ACC112 (cell line): ENCODE data around the gene IPP.
A peak's percentile ranks its signal among the peaks of the same experiment; 100 is the strongest.
"Not testable (repeated sequence)": the region's sequence is repeated elsewhere in the genome, so short reads cannot be mapped to it uniquely, and the experiment has no call there.

ENCODE experiments used
- H2AFZ ChIP-seq: fragments of 200-600 bp; sonication (generic); one replicate; pipeline ENCODE4 v1.6.0; 2017; ENCODE audit warnings: antibody characterized with exemption, low read length; ENCODE audit not compliant: unreplicated experiment
- H3K27ac ChIP-seq: fragments of 200-600 bp; sonication (generic); 2 replicates; pipeline ENCODE4 v1.5.1; 2014; ENCODE audit warnings: low read depth, mild to moderate bottlenecking, antibody characterized with exemption, low read length, moderate library complexity
- H3K27me3 ChIP-seq: fragments of 200-600 bp; sonication (generic); 2 replicates; pipeline ENCODE4 v1.6.1; 2014; ENCODE audit warnings: mild to moderate bottlenecking, antibody characterized with exemption, low read length, moderate library complexity, mixed read lengths; ENCODE audit not compliant: insufficient read depth
- H3K36me3 ChIP-seq: fragments of 200-600 bp; sonication (generic); 2 replicates; pipeline ENCODE4 v1.6.1; 2016; ENCODE audit warnings: mild to moderate bottlenecking, antibody characterized with exemption, low read length, moderate library complexity, mixed read lengths; ENCODE audit not compliant: insufficient read depth
- H3K4me1 ChIP-seq: fragments of 200-600 bp; sonication (generic); one replicate; pipeline ENCODE4 v1.6.1; 2016; ENCODE audit warnings: low read length, mixed read lengths; ENCODE audit not compliant: insufficient read depth, unreplicated experiment, control insufficient read depth
- H3K4me3 ChIP-seq: fragments of 200-600 bp; sonication (generic); 2 replicates; pipeline ENCODE4 v1.5.1; 2014; ENCODE audit warnings: mild to moderate bottlenecking, low read depth, low read length
- H3K79me2 ChIP-seq: fragments of 200-600 bp; sonication (generic); one replicate; pipeline ENCODE4 v1.6.0; 2016; ENCODE audit warnings: low read length; ENCODE audit not compliant: control insufficient read depth, unreplicated experiment, insufficient read depth

Gene IPP

GRCh38 chr1:45717386-45717785, 33.1 kb downstream of the IPP start:
- H3K36me3 ChIP-seq: peaks cover 11% of the 10 kb centered on the region
- not testable (repeated sequence) for H3K27me3 ChIP-seq, H3K79me2 ChIP-seq, H2AFZ ChIP-seq, H3K4me1 ChIP-seq, H3K27ac ChIP-seq, H3K4me3 ChIP-seq

DNA sequence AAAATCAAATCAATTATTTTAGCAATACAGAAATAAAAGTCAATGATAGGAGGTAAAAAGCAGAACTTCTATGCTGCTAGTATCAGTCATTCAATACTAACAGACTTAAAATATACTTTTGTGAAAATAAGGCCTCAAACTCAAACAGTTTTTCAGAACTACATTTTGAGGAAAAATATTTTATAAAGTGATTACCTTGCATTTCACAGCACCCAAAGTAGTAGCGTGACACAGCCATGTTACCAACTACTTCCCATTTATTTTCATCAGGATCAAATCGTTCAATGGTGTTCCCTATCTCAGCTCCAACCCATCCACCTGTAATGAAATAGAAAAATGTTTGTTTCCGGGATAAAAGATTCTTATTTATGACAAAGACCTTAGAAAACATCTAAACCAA, 33.8 kb downstream of the IPP start:
- no peaks in the 10 kb centered on the region for H3K27me3 ChIP-seq
- no peaks in the 10 kb centered on the region for H3K79me2 ChIP-seq

DNA sequence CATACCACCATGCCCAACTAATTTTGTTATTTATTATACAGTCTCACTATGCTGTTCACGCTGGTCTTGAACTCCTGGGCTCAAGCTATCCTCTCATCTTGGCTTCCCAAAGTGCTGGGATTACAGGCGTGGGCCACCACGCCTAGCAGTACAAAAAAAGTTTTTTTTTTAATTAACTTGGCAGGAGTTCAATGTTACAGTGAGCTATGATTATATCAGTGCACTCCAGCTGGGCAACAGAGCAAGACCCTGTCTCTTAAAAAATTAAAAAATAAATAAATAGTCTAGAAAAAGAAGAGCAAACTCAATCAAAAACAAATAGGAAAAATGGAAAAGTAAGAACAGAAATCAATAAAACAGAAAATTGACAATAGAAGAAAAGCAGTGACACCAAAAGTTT, 36.7 kb downstream of the IPP start:
- no peak overlapping the region for H3K27ac ChIP-seq
- peaks cover 14% of the 10 kb centered on the region for H3K36me3 ChIP-seq

More for the DNA sequence above, 33.8 kb downstream of the IPP start:
- Histone ChIP-seq H3K36me3 (peaks cover 14% of the 10 kb centered on the region), H2AFZ (no peak overlapping the region), H3K27ac (no peak overlapping the region), H3K4me3 (no peak overlapping the region), H3K4me1 (peaks cover 5% of the 10 kb centered on the region)

DNA sequence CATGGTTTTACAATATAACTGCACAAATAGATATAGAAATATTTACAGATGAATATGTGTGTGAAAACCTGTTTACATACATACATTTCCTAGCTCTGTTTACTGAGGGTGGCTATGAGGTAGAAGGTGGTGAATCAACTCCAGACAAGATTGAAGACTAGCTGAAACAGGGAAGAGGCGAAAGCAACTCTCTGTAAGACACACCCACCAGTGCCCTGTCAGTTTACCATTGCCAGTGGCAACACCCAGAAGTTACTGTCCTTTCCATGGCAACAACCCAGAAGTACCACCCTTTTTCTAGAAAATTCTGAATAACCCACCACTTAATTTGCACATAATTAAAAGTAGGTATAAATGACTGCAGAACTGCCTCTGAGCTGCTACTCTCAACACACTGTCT, 45.8 kb downstream of the IPP start:
- H3K36me3 ChIP-seq: peaks cover 10% of the 10 kb centered on the region; the same call in 1 of the 2 replicates
- no peak overlapping the region for H2AFZ ChIP-seq
- no peak overlapping the region for H3K4me3 ChIP-seq
- no peak overlapping the region for H3K27ac ChIP-seq
- H3K4me1 ChIP-seq: no peaks in the 10 kb centered on the region
- no peaks in the 10 kb centered on the region for H3K79me2 ChIP-seq
- H3K27me3 ChIP-seq: no peaks in the 10 kb centered on the region

More for the DNA sequence above, 36.7 kb downstream of the IPP start:
- Histone ChIP-seq H3K79me2 (no peaks in the 10 kb centered on the region), H3K27me3 (no peaks in the 10 kb centered on the region), H2AFZ (no peak overlapping the region), H3K4me1 (peaks cover 5% of the 10 kb centered on the region), H3K4me3 (no peak overlapping the region)

GRCh38 chr1:45694823-45695222, 55.6 kb downstream of the IPP start:
- no peak overlapping the region for H2AFZ ChIP-seq
- peaks cover 16% of the 10 kb centered on the region for H3K36me3 ChIP-seq
- no peaks in the 10 kb centered on the region for H3K27me3 ChIP-seq
- H3K4me1 ChIP-seq: no peaks in the 10 kb centered on the region
- H3K79me2 ChIP-seq: peaks cover 13% of the 10 kb centered on the region
- H3K4me3 ChIP-seq: no peak overlapping the region
- H3K27ac ChIP-seq: no peak overlapping the region

DNA sequence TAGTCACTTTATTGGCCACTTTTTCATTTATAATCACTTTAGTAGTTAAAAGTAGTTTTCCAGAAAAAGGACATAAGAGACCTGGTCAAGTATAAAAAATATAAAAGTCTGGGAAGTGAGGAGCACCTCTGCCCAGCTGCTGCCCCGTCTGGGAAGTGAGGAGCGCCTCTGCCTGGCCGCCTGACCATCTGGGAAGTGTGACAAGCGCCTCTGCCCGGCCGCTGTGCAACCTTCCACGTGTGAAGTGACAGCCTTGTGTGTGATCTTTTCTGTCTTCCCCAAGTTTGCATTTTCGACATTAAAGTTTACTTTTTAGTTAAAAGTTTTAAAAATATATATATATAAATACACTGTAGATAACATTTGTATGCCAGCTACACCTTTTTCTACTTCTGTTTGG, 56.6 kb downstream of the IPP start:
- H3K27me3 ChIP-seq, H2AFZ ChIP-seq, H3K27ac ChIP-seq, H3K4me1 ChIP-seq, H3K4me3 ChIP-seq: not testable (repeated sequence)
- Histone ChIP-seq H3K79me2 (peaks cover 23% of the 10 kb centered on the region), H3K36me3 (peaks cover 16% of the 10 kb centered on the region)

DNA sequence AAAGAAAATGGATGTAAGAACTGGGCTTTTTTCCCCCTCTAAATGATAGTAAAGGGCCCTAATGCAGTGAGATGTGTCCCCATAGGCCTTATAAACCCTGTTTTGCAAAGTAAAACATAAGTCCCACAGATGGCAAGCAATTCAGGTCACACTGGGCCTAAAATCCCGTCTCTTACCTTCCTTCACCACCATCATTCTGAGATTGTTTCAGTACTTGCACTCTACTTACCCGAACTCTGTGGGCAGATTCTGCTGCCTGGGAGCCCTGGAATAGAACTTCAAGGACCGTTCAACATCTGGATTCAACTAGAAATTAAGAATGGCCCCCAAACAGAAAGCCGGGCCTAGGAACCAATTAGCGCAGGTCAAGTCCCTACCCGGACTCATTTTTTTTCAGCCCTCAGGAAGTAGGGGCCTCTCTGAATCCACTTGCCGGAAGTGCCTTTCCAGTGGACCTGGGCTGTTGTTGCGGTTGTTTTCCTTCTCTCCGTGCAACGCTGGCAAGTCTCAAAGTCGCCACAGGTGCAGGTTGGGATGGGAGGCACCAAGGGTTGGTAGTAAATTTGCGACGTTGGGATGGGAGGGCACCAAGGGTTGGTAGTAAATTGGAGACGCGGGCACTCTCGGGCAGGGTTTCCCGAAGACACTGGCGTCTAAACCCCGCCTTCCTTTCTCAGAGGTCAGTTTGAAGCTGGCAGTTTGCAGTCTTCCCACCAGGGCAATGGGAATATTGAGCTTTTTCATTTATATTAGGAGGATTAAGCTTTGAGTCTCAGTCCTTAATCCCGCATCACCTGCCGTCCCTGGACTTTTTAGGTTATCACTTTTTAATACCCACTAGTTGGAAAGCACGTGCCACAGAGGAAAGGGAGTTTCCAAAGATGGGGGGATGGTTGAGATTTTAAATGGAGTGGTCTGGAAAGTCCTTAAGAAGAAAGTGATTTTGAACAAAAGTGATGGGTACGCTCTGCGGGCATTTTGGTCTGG, 62.4 kb downstream of the IPP start, which contains the start of gene TMEM69:
Gene TMEM69 (plus strand): TSS at position 428 of the 987 bp plus-strand sequence. CDS start 2,888 bp downstream, outside the sequence.
- Histone ChIP-seq H3K79me2 (peaks cover 65% of the 10 kb centered on the region), H3K4me3 (peak within 1 kb of the TSS; percentile 99), H3K4me1 (peaks cover 13% of the 10 kb centered on the region), H2AFZ (peak within 1 kb of the TSS; percentile 98), H3K27ac (peak within 1 kb of the TSS; percentile 88), H3K36me3 (peaks cover 5% of the 10 kb centered on the region; the same call in 1 of the 2 replicates), H3K27me3 (no peaks in the 10 kb centered on the region)

- H3K4me3 ChIP-seq: peak overlapping the region; percentile 99
- no peaks in the 10 kb centered on the region for H3K27me3 ChIP-seq
- H3K4me1 ChIP-seq: peaks cover 20% of the 10 kb centered on the region
- peak overlapping the region; percentile 98 for H2AFZ ChIP-seq
- peaks cover 73% of the 10 kb centered on the region for H3K79me2 ChIP-seq
- H3K27ac ChIP-seq: peak overlapping the region; percentile 88
- H3K36me3 ChIP-seq: 0 out of 2 replicates have a peak, but pooled peaks cover 2% of the 10 kb centered on the region
Observed at GRCh38 chr1:45687014-45687753, 63.3 kb downstream of the IPP start.

- Histone ChIP-seq H3K36me3 (no peaks in the 10 kb centered on the region), H3K4me3 (peak within 1 kb of the TSS; percentile 99), H3K79me2 (peaks cover 81% of the 10 kb centered on the region), H2AFZ (peak within 1 kb of the TSS; percentile 98), H3K27ac (peak within 1 kb of the TSS; percentile 88), H3K4me1 (peaks cover 21% of the 10 kb centered on the region), H3K27me3 (no peaks in the 10 kb centered on the region)
Observed at GRCh38 chr1:45686288-45687013, 64.0 kb downstream of the IPP start, which contains the start of gene GPBP1L1. TSS of gene GPBP1L1 (minus strand) at chr1:45686533. CDS start at chr1:45659087, 27,446 bp downstream.

GRCh38 chr1:45686015-45686287, 64.5 kb downstream of the IPP start:
- H3K4me1 ChIP-seq: peaks cover 23% of the 10 kb centered on the region
- peak overlapping the region; percentile 99 for H3K4me3 ChIP-seq
- H3K79me2 ChIP-seq: peaks cover 83% of the 10 kb centered on the region
- no peaks in the 10 kb centered on the region for H3K36me3 ChIP-seq
- peak overlapping the region; percentile 71; the same call in 1 of the 2 replicates for H3K27ac ChIP-seq
- H2AFZ ChIP-seq: peak overlapping the region; percentile 95
- H3K27me3 ChIP-seq: no peaks in the 10 kb centered on the region
